Breast epithelium (tissue), 4 donors: ENCODE results near the gene GP1BB. TPM values are rescaled to one million over a fixed set of nuclear protein-coding genes. Genes with fewer than 3 reads are reported as not detected.

Experiments used
- DNase-seq, 2 donors: peaks; one replicate each; pipeline ENCODE4 v3.0.0-alpha.2; 2019; ENCODE audit warnings: low spot score in 2 of 2
- H3K27ac ChIP-seq, 2 donors: fragments of 200-600 bp; sonication (generic) in 1 of 2; one replicate each; pipeline ENCODE4 v1.5.1; 2016 to 2019; ENCODE audit warnings: mild to moderate bottlenecking in 1 of 2
- H3K27me3 ChIP-seq, 2 donors: fragments of 200-600 bp; sonication (generic) in 1 of 2; one replicate each; pipeline versions ENCODE4 v1.5.1 to v1.6.0; 2017 to 2019; ENCODE audit warnings: control low read depth in 1 of 2, mild to moderate bottlenecking in 1 of 2
- H3K36me3 ChIP-seq: fragments of 200-600 bp; one replicate; pipeline ENCODE4 v1.5.1; 2019
- H3K4me1 ChIP-seq, 2 donors: fragments of 200-600 bp; sonication (generic); one replicate each; pipeline ENCODE4 v1.5.1; 2016 to 2019; ENCODE audit warnings: control low read depth in 1 of 2
- H3K4me3 ChIP-seq, 3 donors: fragments of 200-600 bp; sonication (generic); 1 replicate in 2 of 3; 2 replicates in 1 of 3; pipeline ENCODE4 v1.5.1; 2016 to 2019; ENCODE audit warnings: mild to moderate bottlenecking in 3 of 3, moderate library complexity in 2 of 3
- H3K9me3 ChIP-seq, 2 donors: fragments of 200-600 bp; sonication (generic) in 1 of 2; one replicate each; pipeline ENCODE4 v1.5.1; 2016 to 2019; ENCODE audit warnings: control low read depth in 1 of 2
- CTCF ChIP-seq, 3 donors: fragments of 450-650 bp; IDR thresholded peaks; one replicate each; pipeline ENCODE4 v1.5.1; 2016 to 2017; ENCODE audit warnings: antibody characterized with exemption in 3 of 3, mild to moderate bottlenecking in 3 of 3, moderate library complexity in 3 of 3
- POLR2A ChIP-seq: fragments of 450-650 bp; IDR thresholded peaks from one replicate; pipeline ENCODE4 v1.6.1; 2016; ENCODE audit warnings: antibody characterized with exemption, mild to moderate bottlenecking, moderate library complexity
- POLR2AphosphoS5 ChIP-seq, 3 donors: sonication (generic); formaldehyde crosslinking; IDR thresholded peaks; one replicate each; pipeline ENCODE4 v1.6.1; 2017; ENCODE audit warnings: antibody characterized with exemption in 3 of 3
- intact Hi-C: fragments of 100-400 bp; cut with DNase I; formaldehyde crosslinking; loops from one replicate; pipeline ENCODE4 v1.15.1; 2023; ENCODE audit warnings: low total_unique reads
- total RNA-seq, 3 donors: library from RNA; depleted of rRNA; stranded (reverse); fragments of >200 nt; gene quantifications; one replicate each; pipeline ENCODE4 v1.1.0, GENCODE V29; 2016

GP1BB gene
- total RNA-seq, 3 donors from 2014 or later = 1.3 to 6.2 (median 2.9) TPM

GRCh38 chr22:19730655-19731360, 7.5 kb downstream of the GP1BB start:
- peak; percentile 87 to 98 (median 98) for TF ChIP-seq CTCF (IDR thresholded peaks at IDR 0.05)
- TF ChIP-seq POLR2A = no peak
- peak in 1 of 3 donors; percentile 36 for TF ChIP-seq POLR2AphosphoS5 (IDR thresholded peaks at IDR 0.05)
- H3K4me3 ChIP-seq = peak overlapping the region; percentile 24 to 62 (median 41)
- H3K27me3 ChIP-seq = no peaks in the 10 kb centered on the region
- no peaks in the 10 kb centered on the region for H3K36me3 ChIP-seq
- no peak overlapping the region for H3K27ac ChIP-seq
- intact Hi-C loops = loop anchor here (5.0 kb wide), 2 partner anchors 186 to 381 kb away; no protein-coding TSS in a partner anchor
- H3K4me1 ChIP-seq = no peaks in the 10 kb centered on the region
- no peaks in the 10 kb centered on the region for H3K9me3 ChIP-seq
- peak; percentile 60 to 85 for DNase-seq

DNA sequence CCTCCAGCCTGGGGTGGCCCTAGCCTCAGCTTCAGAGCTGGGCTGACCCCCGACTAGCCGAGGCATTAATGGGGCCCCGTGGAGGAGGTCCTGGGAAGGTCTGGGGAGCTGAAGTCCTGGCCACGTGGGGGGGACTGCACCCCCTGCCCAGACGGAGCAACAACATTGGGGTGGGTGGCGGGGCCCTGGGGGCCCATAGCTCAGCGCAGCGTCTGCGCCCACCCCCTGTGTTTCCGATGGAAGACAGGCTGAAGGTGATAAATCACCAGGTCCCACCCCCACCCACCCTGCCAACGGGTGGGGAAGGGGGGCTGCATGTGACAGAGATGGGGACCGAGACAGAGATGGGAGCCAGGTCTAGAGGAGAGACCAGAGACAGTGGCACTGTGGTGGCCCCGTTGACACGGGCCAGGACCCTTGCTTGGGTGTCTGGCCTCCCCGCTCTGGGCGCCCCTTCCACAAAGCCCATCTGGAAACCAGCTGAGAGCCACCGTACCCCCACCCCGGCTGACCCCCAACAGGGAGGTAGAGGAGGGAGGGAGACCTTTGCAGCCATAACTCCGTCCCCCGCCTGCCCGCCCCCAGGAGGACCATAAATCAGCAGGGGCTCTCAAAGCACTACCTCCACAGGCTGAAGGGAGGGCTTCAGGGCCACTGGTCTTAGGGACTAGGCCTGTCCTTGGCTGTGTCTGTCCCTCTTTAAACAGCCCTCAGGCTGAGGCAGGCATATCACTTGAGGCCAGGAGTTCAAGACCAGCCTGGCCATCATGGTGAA, 8.2 kb downstream of the GP1BB start:
- no peak for TF ChIP-seq CTCF (IDR thresholded peaks at IDR 0.05)
- no peak for TF ChIP-seq POLR2AphosphoS5 (IDR thresholded peaks at IDR 0.05)
- no peak for TF ChIP-seq POLR2A
- Histone ChIP-seq H3K4me3 (no peak overlapping the region), H3K36me3 (no peaks in the 10 kb centered on the region), H3K4me1 (no peaks in the 10 kb centered on the region), H3K27ac (no peak overlapping the region), H3K27me3 (no peaks in the 10 kb centered on the region), H3K9me3 (no peaks in the 10 kb centered on the region)
- intact Hi-C loops = loop anchor here (5.0 kb wide), 2 partner anchors 186 to 381 kb away; no protein-coding TSS in a partner anchor
- no peak for DNase-seq

- TF ChIP-seq POLR2A (no peak), CTCF (IDR thresholded peaks at IDR 0.05) (no peak), POLR2AphosphoS5 (IDR thresholded peaks at IDR 0.05) (no peak)
- H3K9me3 ChIP-seq = no peaks in the 10 kb centered on the region
- no peaks in the 10 kb centered on the region for H3K36me3 ChIP-seq
- no peaks in the 10 kb centered on the region for H3K4me1 ChIP-seq
- DNase-seq = no peak
- H3K27ac ChIP-seq = no peak overlapping the region
- no peaks in the 10 kb centered on the region for H3K27me3 ChIP-seq
- no peak overlapping the region for H3K4me3 ChIP-seq
- intact Hi-C loops = loop anchor here (5.0 kb wide), 2 partner anchors 185 to 380 kb away; no protein-coding TSS in a partner anchor
Measured at GRCh38 chr22:19732403-19733113, 9.2 kb downstream of the GP1BB start.

- Histone ChIP-seq H3K27me3 (no peaks in the 10 kb centered on the region), H3K36me3 (no peaks in the 10 kb centered on the region), H3K27ac (no peak overlapping the region), H3K9me3 (no peaks in the 10 kb centered on the region), H3K4me3 (no peak overlapping the region), H3K4me1 (no peaks in the 10 kb centered on the region)
- intact Hi-C loops = loop anchor here (5.0 kb wide), 2 partner anchors 184 to 379 kb away; no protein-coding TSS in a partner anchor
- DNase-seq = no peak
- TF ChIP-seq POLR2A (no peak), POLR2AphosphoS5 (IDR thresholded peaks at IDR 0.05) (no peak), CTCF (IDR thresholded peaks at IDR 0.05) (no peak)
Measured at GRCh38 chr22:19733755-19734154, 10.4 kb downstream of the GP1BB start.
